ENCODE measurements around the gene SUPT20HL2.
"Not testable (repeated sequence)": the region's sequence is repeated elsewhere in the genome, so short reads cannot be mapped to it uniquely, and the experiment has no call there.

SUPT20HL2 gene

DNA sequence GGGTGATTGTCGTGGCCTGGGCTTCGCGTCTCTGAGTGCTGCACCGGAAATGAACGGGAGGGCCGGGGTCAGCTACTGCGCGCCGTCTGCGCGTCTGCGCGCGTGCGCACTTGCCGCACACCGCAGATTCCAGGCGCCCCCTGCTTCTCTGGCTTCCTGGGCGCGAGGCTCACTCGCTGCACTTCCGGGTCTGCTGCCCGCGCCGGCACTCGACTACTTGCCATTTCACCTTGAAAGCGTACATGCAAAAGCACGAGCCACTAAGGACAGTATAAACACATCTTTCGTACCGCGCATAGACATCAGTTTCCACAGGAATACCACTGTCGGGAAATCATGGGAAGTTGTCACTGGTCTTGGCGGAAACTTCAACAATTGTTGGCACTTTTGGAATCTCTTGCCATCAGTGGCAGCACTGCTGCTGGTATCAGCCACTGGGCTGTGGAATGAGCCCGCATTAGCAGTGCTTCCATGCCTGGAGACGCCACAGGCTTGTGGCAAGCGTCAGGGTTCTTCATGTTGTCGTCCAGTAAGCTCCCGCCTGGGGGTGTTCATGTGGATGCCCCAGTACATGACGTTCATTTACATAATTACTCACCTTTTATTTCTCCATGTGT, at the start of gene SUPT20HL2:
Gene SUPT20HL2 (minus strand): TSS at position 51 of the 617 bp plus-strand sequence. CDS start 754 bp downstream, outside the sequence.
- DNase-seq, result no peak

DNA sequence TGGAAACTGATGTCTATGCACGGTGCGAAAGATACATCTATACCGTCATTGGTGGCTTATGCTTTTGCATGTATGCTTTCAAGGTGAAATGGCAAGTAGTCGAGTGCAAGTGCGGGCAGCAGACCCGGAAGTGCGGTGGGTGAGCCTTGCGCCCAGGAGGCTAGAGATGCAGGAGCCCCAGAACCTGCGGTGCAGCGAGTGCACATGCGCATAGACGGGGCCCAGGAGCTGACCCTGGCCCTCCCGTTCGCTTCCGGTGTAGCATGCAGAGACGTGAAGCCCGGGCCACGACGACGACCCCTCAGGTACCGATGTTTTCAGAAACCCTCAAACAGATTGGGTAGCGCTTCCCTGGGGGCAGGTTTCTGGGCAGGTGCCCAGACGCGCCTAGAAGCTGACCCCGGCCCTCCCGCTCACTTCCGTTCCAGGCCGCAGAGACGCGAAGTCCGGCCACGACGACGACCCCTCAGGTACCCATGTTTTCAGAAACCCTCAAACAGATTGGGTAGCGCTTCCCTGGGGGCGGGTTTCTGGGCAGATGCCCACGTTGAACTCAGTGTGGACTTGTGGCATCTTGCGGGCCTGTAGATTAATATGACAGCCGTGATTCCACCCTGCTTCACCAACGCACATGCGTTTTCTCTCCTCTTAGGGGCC, 48.3 kb upstream of the SUPT20HL2 start:
- DNase-seq, result not testable (repeated sequence)

DNA sequence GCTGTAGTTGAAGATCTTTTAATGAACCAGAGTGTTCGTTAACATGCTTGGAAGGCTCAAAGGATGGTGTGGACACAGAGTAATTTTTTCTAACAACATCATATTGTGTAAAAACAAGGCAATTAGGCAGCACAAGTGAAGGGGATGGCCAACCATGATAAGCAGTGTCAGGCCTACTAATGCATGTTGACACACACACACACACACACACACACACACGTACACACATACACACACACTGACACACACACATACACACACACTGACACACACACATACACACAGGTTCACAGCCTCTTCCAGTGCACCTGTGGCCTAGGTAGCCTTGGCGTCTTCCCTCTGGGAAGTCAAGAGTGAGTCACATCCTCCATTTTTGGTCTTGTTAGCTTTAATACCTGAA, 46.4 kb upstream of the SUPT20HL2 start, which contains the start of gene SUPT20HL1:
Gene SUPT20HL1 (plus strand): TSS at position 368 of the 400 bp plus-strand sequence. CDS start 2,122 bp downstream, outside the sequence.
- no peak for DNase-seq

DNA sequence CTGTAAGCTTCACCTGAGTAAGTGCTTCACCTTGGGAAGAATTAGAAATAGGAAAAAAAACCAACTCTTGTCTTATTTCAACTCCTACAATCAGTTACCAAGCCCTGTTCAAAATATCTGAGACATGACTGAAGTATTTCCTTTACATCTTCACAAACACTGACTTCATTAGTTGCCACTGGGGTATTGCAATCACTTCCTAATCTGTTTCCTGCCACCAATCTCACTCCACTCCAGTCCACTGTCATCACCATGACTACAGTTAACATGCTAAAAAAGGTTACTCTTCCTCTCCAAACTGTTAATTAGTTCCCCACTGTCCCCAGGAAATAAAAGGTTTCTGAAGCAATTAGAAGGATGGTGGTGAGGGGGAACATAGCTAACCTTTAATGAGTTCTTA, 43.2 kb upstream of the SUPT20HL2 start:
- no peak for DNase-seq

DNA sequence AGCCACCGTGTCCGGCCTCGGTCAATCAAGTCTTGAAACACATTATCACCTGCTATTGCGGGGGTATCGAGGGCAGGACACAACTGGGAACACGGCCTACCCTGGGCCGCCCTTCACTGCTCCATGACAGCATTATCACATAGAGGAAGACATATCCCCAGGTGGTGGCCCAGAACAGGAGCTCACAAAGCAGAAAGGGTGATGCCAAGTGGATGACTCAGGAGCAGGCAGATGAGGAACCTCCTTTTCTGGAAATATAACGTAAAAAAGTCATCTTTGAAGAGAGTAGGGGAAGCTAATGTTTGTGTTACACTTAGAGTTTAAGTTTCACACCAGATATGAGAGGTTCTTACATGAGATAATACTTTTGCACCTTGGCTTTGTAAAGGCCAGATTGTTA, 41.2 kb upstream of the SUPT20HL2 start:
- no peak for DNase-seq

DNA sequence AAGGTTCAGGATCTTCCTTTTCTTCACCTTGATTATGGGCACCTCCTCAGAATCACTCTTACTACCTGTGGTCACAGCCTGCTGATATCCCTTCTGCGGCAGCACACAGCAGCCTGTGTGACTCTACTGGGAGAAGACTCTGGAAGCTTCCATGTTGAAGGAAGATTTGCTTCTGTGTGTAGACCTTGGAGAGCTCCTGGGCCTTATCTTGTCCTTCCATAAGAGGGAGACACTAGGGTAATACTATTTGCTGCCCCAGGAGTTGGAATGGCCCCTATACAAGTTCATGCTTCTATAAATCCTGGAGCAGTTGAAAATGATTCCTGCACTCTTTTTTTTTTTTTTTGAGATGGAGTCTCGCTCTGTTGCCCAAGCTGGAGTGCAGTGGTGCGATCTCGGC, 36.3 kb upstream of the SUPT20HL2 start:
- DNase-seq, result no peak

DNA sequence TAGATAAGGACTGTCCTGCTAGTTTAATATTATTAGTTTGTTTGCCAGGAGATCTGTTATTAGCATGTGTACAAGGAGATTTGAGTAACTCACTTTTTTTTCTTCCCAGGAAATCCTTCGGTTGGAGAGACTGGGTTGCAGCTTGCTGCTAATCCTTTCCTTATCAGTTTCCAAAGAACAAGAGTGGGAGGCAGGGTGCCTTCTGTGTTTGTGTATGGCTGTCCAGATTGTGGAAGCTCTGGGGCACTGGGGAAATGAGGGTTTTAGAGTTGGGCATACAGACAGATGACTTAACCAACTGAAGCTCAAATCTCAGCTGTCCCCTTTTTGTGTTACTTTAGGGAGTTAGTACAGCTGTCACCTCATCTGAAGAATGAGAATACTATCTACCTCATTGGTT, 34.0 kb upstream of the SUPT20HL2 start:
- peak; percentile 54 to 82 for DNase-seq

DNA sequence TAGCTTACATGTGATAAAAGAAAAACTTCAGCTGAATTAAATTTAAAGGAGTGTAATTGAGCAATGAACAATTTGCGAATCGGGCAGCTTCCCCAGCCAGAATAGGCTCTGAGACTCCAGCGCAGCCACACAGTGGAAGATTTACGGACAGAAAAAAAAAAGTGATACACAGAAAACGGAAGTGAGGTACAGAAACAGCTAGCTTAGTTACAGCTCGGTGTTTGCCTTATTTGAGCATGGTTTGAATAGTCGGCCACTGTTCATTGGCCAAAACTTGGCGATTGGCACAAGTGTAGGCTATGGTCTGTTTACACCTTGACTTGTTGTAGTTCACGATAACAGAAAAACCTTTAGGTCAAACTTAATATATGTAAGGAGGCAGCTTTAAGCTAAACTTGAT, 29.9 kb upstream of the SUPT20HL2 start:
- no peak for DNase-seq

DNA sequence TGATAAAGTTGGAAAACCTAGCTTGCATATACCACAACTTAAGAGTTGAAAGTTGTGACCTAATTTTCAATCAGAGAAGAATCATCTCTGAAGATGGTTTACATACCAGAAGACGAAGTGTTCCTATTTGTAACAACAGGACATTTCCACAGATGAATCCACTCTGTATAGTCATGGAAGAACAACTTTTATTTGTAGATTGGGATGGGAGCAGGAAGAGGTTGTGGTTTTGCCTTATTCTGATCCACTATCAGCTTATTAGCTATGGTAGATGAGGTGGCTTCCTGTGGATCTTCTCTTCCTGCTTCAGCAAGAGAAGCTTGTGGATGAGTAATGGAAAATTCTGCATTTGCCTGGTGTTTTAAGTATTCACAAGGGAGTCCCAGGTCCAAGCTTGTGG, 27.9 kb upstream of the SUPT20HL2 start:
- no peak for DNase-seq

DNA sequence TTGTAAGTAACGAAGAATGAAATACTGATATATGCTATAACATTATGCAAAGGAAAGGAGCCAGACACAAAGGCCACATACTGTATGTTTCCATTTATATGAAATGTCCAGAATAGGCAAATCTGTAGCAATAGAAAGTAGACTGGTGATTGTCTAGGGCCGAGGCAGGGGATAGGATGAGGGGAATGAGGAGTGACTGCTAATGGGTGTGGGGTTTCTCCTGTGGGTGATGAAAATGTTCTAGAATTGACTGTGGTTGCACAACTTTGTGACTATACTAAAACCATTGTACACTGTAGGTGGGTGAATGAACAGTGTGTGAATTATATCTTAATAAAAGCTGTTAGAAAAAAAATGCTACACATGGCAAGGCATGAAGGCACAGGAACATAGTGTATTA, 26.6 kb upstream of the SUPT20HL2 start:
- no peak for DNase-seq

DNA sequence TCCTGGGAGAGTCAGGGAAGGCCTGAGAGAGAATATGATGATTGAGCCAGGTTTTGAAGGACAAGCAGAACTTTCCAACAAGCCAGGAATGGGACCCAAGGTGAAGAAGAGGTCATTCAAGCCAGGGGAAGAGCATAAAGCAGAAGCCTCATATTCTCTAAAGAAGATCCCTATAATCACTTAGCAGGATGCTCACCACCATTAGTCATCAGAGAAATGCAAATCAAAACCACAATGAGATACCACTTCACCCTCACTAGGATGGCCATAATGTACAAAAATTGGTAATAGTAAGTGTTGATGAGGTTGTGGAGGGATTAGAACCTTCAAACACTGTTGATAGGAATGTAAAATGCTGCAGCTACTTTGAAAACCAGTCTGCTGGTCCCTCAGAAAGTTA, 26.0 kb upstream of the SUPT20HL2 start:
- DNase-seq, result no peak

DNA sequence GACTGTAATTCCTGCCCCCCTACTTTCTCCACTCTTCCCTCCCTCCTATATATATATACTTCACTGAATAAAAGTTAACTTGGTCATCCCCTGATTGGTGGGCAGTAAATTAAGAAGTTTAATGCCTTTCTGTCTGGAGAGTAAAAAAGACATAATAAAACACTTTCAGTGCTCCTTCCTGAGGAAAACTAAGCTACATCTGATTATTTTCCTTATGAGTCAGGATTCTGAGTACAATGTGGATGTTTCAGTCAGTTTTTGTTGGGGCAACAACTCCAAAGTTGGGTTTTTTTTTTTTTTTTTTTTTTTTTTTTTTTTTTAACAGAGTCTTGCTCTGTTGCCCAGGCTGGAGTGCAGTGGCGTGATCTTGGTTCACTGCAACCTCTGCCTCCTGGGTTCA, 22.0 kb upstream of the SUPT20HL2 start:
- no peak for DNase-seq

DNA sequence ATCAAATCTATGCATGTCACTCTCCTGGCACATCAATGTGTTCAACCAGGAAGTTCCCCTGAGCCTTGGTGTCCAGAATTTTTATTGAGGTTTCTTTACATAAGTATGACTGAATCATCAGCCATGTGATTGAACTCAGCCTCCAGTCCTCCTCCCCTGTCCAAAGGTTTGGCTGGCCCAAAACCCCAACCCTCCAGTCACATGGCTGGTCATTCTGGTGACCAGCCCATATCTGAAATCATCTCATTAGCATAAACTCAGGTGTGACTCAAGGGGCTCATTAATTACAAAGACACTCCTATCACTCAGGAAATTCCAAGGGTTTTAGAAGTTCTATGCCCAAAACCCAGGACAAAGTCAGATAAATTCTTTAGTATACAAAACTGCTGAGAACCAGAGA, 20.6 kb upstream of the SUPT20HL2 start:
- no peak for DNase-seq

DNA sequence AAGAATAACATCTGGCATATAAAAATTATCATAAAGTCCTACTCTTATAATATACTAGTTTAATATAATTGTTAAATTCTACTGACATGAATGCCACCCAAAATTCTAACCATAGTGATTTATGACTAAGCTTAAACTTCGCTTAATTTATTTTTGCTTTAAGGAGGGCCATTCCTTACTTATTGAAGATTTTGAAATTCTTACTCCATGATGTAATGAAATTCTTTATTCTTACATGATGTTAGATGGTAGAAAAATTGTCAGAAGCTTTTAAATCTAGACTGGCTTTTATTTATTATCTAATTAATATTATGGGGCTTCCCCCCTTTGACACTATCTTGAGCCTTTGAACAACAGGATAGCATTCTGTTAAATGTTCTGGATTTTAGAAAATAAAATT, 19.5 kb upstream of the SUPT20HL2 start:
- DNase-seq, result no peak

DNA sequence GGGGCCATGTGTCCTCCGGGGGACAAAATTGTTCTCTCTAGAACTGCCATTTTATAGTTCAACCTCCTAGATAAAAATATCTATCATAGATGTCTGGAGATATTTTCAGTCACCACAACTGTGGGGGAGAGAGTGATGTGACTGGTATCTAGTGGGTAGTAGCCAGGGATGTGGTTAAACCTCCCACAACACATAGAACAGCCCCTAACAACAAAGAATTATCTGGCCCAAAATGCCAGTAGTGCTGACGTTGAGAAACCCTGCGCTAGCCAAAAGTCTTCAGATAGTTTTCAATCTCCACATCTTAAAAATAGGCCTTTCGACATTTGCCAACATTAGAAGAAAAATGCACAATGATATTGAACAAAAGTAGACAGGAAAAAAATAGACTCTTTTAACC, 19.0 kb upstream of the SUPT20HL2 start:
- DNase-seq, result no peak

DNA sequence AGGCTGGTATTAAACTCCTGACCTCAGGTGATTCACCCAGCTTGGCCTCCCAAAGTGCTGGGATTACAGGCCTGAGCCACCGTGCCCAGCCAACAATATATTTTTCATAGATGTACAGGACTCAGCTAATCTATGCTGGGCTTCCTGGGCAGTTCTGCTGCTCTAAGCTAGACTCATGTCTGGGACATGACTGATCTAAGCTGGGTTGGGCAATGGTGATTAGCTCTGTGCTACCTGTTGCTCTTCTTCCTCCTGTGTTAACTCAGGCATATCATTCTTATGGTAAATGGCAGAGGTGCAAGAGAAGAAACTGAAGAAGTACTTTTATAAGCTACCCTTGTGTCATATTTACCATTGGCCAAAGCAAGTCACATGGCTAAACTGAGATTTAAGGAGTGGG, 11.4 kb upstream of the SUPT20HL2 start:
- DNase-seq, result no peak

DNA sequence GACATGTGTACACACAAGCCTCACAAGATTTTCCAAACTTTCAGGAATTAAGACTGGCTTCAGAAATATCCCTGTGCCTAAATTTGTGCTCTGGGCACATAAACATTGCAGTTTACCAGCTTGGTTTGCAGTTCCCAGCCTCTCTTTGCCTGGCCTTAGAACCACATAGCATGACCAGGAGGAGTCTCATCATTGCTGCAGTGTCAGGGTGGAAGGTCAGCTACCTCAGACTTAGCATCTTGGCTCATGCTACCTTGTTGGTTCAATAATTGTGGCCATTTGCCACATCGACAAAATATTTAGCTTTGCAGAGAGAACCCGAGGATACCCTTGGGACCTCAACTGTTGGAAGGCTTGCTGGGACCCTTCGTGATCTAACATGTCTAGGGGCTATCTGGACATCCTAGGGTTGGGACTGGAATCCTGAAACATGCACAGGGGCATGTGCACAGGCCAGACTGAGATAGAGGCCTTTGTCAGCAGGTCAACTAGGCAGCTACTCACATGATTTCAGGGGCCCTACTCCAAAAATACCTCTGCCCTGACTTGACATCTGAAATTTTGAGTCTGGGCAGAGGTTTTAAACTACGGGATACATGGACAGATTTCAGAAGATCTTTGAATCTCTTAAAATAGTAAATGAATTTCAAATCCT, 8.0 kb upstream of the SUPT20HL2 start:
- no peak for DNase-seq

DNA sequence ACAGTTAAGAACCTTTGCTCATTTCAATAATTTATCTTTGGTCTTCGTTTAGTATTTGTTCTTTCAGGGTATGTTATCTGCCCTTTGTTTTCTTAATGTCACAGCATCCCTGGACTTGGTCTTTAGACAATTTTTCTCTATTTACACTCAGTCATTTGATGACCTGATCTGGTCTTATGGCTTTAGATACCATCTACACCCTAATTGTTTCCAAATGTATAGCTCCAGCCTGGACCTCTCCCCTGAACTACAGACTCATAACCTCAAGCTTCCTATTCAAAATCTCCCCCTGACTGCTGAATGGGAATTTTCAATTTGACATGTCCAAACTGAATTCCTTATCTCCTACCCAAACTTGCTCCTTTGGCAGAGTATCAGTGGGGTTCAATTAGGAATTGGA, 3.7 kb upstream of the SUPT20HL2 start:
- DNase-seq, result no peak

DNA sequence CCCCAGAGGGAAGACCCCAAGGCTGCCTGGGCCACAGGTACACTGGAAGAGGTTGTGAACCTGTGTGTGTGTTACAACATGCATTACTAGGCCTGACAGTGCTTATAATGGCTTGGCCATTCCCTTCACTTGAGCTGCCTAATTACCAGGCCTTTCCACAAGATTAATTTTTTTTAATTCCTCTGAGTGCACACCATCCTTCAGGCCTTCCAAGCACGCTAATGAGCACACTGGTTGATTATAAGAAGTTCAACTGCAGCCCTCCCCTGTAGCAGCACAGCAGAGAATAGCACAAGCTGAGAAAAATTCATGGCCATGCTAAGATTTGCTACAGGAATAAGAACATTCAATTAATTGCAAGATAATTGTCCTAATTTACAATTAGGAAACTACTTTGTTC, 2.2 kb upstream of the SUPT20HL2 start:
- DNase-seq, result peak in 1 of 2 experiments; percentile 27

DNA sequence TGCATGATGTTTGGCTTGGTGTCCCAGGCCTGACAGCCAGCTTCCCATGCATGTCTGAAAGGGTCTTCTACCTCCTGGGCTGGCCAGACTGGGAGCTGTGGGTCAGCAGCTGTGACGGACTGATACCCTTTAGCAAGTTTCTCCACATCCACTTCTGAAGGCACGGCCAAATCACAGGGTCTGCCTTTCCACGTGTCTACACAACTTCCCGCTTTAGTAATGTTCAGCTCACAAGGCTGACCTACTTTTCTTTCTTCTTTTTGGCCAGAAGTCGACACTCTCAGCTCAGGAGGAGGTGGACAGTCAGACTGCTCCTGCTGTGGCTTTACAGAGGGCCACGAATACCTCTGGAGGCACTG, 1.6 kb downstream of the SUPT20HL2 start:
- not testable (repeated sequence) for DNase-seq

DNA sequence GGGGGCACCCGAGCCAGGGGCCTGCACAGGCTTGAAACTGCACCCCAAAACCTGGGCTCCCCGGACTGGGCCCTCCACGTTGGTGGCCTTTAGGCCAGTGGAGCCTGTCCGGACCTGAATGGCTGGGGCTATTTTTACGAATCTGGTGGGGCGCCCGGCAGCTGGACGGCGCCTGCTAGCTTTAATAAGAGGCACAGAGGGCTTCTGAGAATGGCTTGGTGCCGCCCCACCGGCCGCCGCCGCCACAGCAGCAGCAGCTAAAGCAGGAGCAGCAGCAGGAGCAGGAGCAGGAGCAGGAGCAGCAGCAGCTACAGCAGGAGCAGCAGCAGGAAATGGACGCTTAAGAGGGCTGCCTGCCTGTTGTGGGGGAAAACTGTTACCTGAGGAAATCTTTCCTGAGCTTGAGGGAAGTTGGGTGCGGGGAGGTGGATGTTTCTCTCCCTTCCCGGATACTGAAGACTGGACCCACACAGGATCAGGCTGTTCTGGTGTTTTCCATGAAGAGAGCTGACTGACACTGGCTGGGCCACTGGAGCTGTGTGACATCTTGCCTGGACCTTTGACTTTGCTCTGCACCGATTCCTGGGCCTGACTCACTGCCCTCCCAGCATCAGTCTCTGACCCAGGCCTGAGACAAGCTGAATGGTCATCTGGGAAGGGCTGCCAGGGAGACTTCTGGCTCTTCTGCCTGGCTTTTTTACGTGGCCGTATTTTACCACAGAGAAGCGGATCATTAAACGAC, 2.2 kb downstream of the SUPT20HL2 start:
- not testable (repeated sequence) for DNase-seq

DNA sequence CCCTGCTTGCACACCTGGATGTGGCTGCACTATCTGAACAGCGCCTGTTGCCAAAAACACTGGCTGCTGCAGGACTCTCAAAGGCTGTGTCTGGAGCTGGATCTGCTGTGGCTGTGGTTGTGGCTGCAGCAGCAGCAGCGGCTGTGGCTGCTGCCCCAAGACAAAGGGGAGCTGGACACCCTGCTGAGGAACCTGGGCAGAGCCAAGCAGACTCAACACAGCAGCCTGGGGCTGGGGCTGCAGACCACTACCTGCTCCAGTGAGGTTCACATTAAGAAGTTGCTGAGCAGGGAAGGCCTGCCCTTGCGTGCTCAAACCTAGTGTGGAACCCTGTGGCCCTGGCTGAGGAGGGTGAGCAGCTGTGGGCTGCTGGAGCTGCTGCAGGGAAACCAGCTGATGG, 3.0 kb downstream of the SUPT20HL2 start:
- DNase-seq, result not testable (repeated sequence)

DNA sequence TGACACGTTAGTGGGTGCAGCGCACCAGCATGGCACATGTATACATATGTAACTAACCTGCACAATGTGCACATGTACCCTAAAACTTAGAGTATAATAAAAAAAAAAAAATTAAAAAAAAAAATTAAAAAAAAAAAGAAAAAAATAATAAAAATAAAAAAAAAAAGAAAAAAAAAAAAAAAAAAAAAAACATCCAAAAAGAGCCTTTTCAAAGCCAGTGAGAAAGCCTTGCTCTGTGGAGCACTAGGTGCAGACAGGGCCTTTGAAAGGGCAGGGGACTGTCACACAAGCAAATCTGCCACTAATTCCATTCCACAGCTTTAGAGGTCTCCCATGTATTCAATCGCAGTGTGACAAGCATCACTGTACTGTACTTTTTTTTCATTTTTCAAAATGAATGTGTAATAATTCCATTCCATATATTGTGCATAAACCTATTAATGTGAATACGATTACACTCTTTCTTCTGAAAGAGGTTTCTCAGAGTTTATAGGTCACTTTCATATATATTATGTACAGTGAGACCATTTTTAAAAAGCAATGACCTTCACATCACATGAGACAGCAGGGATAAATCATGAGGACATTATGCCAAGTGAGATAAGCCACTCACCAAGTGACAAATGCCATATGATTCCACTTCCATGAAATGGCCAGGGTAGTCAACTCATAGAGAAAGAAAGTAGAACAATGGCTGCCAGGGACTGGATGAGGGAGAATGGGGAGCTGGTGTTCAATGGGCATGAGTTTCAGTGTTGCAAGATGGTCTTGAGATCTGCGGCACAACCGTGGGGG, 4.1 kb downstream of the SUPT20HL2 start:
- DNase-seq, result not testable (repeated sequence)
